GM19193 (cell line): ENCODE results near the gene TF.

Experiments used
- POLR2A ChIP-seq: IDR thresholded peaks from 4 replicates; pipeline ENCODE4 v1.6.1; 2011; ENCODE audit not compliant: insufficient read depth, insufficient read length; ENCODE audit errors: extremely low read depth

Gene TF

GRCh38 chr3:133745981-133746711 is at the start of gene TF:
TF (plus strand) TSS chr3:133746393; CDS start chr3:133746441, 48 bp downstream.
- TF ChIP-seq POLR2A, result no peak

- TF ChIP-seq POLR2A, result no peak
These were observed 48.2 kb upstream of the TF start for GRCh38 chr3:133697960-133698359.

GRCh38 chr3:133699467-133699866 is 46.7 kb upstream of the TF start:
- TF ChIP-seq POLR2A, result no peak

GRCh38 chr3:133699903-133700302 is 46.3 kb upstream of the TF start:
- no peak for TF ChIP-seq POLR2A

GRCh38 chr3:133700351-133700750 is 45.8 kb upstream of the TF start:
- no peak for TF ChIP-seq POLR2A

GRCh38 chr3:133701435-133702358 is 44.5 kb upstream of the TF start:
- no peak for TF ChIP-seq POLR2A

GRCh38 chr3:133703915-133704314 is 42.3 kb upstream of the TF start:
- no peak for TF ChIP-seq POLR2A

- TF ChIP-seq POLR2A, result no peak
These were observed 40.2 kb upstream of the TF start for GRCh38 chr3:133706033-133706432.

- TF ChIP-seq POLR2A, result no peak
These were observed 36.9 kb upstream of the TF start for GRCh38 chr3:133709139-133709750.

GRCh38 chr3:133711013-133711412 is 35.2 kb upstream of the TF start:
- TF ChIP-seq POLR2A, result no peak

GRCh38 chr3:133712017-133712416 is 34.2 kb upstream of the TF start:
- TF ChIP-seq POLR2A, result no peak

- TF ChIP-seq POLR2A, result no peak
These were observed 32.8 kb upstream of the TF start for GRCh38 chr3:133713347-133713746.

- no peak for TF ChIP-seq POLR2A
These were observed 28.8 kb upstream of the TF start for GRCh38 chr3:133717424-133717823.

GRCh38 chr3:133722935-133723334 is 23.3 kb upstream of the TF start:
- no peak for TF ChIP-seq POLR2A

- TF ChIP-seq POLR2A, result no peak
These were observed 15.2 kb upstream of the TF start for GRCh38 chr3:133730993-133731392.
